Measurements from ENCODE around the gene PSME4.

- no peak for TF ChIP-seq CTCF (IDR thresholded peaks at IDR 0.05)
- no peak for TF ChIP-seq POLR2AphosphoS5 (IDR thresholded peaks at IDR 0.05)
Measured at GRCh38 chr2:53820711-53821110, 150.1 kb downstream of the PSME4 start.

Data from prostate gland (tissue), 2 donors.